RKO (cell line): ENCODE data around the gene AP2A1.
"Not testable (repeated sequence)": the region's sequence is repeated elsewhere in the genome, so short reads cannot be mapped to it uniquely, and the experiment has no call there.

Experiments used
- DNase-seq: peaks from one replicate; pipeline ENCODE4 v3.0.0-alpha.2; 2016; ENCODE audit warnings: low spot score

AP2A1 gene

DNA sequence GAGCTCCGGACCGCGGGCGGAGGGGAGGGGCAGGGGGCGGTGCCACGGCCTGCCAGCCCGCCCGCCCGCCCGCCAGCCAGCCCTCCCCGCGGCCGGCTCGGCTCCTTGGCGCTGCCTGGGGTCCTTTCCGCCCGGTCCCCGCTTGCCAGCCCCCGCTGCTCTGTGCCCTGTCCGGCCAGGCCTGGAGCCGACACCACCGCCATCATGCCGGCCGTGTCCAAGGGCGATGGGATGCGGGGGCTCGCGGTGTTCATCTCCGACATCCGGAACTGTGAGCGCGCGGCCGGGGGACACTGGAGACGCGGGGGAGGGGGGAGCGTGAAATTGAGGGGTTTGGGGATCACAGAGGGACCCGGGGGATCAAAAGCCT, at the start of gene AP2A1:
TSS of gene AP2A1 (plus strand) at position 72 of the 370 bp plus-strand sequence. CDS start at position 205, 133 bp downstream.
- no peak for DNase-seq

- DNase-seq: no peak
Observed at GRCh38 chr19:49718511-49718910, 48.3 kb upstream of the AP2A1 start.

- no peak for DNase-seq
Observed at GRCh38 chr19:49718991-49719390, 47.8 kb upstream of the AP2A1 start.

GRCh38 chr19:49719420-49719819, 47.4 kb upstream of the AP2A1 start:
- not testable (repeated sequence) for DNase-seq

DNA sequence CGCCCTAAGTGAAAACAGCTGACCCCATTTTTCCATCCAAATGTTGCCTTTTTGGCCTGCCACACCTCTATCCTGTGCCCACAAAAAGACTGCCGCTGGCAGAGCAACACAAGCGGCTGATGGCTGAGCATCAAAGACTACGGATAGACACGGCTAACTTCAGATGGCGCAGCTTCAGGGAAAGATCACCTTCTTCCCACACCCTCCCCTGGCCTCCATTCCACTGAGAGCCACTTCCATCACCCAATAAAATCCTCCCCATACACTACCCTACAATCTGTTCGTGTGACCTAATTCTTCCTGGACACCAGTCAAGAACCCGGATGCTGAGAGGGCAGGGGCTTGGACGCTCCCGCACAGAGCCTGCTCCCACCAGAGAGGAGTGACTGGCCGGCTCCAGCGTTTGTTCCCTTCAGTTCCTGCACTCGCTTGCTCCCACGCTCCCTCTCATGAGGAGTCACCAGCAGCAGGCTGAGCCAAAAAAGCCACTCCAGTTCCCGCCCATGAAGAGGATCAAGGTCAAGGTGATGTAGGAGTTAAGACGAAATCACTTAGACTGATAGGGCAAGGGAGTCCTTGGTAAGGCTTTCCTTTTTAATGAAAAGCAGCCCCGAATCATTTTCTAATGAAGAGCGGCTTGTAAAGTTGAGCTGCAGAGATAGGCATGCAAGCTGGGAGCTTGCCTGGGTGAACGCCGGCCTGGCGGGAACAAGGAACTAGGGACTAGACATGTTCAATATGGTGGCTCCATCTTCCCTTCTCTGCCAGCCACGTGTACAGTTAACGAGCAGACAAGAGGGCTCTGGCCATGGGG, 39.4 kb upstream of the AP2A1 start:
- no peak for DNase-seq

- DNase-seq: no peak
Observed at GRCh38 chr19:49730166-49730565, 36.6 kb upstream of the AP2A1 start.

GRCh38 chr19:49738268-49738667, 28.5 kb upstream of the AP2A1 start:
- DNase-seq: no peak

GRCh38 chr19:49739098-49739497, 27.7 kb upstream of the AP2A1 start:
- no peak for DNase-seq

GRCh38 chr19:49739933-49740332, 26.9 kb upstream of the AP2A1 start:
- DNase-seq: no peak

GRCh38 chr19:49741210-49741844, 25.5 kb upstream of the AP2A1 start:
- DNase-seq: peak; percentile 48

GRCh38 chr19:49744946-49745381, 21.8 kb upstream of the AP2A1 start:
- no peak for DNase-seq

DNA sequence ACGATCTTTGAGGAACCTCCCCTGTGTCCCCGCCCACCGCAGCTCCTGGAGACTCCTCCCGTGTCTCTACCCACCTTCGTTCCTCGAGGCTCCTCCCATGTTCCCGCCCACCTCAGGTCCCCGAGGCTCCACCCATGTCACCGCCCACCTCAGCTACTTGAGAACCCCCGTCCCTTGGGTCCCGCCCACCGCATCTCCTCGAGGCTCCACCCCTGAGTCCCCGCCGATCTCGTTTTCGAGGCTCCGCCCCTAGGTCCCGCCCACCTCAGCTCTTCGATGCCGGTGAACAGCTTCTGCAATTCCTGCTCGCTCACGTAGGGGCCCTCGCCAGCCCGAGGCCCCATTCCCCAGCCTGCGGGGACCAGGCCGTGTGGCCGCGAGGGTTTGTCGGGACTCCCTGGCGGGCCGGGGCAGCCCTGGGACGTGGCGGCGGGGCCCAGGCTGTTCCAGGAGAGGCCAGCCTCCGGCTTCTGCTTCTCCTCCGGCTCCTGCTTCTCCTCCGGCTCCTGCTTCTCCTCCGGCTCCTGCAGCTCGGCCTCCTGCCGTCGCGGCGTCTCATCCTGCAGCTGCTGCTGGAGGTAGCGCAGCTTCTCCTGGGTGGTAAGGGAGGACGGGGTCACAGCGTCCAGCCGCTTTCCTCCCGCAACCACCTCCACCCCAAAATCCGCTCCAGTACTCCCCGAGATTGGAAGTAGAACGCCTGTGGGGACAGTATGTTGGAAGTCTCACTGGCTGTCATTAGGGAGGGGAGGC, 20.4 kb upstream of the AP2A1 start:
- no peak for DNase-seq

DNA sequence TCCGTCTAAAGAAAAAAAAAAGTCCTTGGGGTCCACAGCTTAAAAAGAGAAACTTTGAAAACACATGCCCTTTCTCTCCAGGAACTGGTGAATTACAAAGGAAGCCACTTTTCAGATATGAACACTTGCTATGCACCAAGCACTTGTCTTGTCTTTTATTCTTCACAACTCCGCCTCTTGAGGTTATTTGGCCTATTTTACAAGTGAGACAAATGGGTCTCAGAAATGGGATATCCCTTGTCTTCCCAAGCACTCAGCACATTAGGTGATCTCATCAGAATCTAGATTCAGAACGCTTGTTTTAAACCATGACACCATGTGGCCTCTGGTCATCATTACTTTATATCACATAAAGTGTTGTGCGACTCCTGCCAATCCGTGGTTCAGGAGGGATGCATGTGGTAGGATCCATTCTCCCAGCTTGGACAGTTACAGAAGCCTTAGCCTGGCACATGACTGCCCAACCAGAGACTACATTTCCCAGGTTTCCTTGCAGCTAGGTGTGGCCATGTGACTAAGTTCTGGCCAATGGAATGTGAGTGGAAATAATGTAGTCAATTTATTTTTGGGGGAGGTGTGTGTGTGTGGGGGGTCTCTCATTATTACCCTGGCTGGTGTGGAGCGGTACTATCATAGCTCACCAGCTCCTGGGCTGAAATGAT, 17.6 kb upstream of the AP2A1 start:
- DNase-seq: no peak

DNA sequence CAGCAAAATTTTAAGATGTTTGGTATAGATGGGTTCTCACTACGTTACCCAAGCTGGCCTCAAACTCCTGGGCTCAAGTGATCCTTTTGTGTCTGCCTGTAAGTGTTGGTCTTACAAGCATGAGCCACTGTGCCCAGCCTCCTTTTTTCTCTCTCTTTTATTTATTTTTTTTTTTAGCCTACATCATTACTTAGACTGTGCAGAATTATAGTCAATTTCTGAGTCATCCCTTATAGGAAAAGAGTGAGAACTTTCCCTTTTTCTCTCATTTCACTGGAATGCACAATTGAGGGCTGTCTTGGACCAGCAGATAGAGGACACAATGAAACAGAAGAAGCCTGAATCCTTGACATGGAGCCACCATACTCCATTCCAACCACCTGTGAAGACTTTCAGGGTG, 17.0 kb upstream of the AP2A1 start:
- DNase-seq: no peak

GRCh38 chr19:49752701-49753100, 14.1 kb upstream of the AP2A1 start:
- no peak for DNase-seq

DNA sequence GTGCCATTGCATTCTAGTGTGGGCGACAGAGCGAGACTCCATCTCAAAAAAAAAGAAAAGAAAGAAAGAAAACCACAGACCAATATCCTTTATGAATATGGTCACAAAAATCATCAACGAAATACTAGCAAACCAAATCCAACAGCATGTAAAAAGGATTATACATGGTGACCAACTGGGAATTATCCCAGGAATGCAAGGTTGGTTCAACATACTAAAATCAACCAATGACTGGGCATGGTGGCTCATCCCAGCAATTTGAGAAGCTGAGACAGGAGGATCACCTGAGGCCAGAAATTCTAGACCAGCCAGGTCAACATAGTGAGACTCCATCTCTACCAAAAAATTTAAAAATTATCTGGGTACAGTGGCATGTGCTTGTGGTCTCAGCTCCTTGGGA, 10.8 kb upstream of the AP2A1 start:
- DNase-seq: no peak

- DNase-seq: no peak
Observed at GRCh38 chr19:49758292-49758691, 8.5 kb upstream of the AP2A1 start.

GRCh38 chr19:49761249-49761624, 5.6 kb upstream of the AP2A1 start:
- no peak for DNase-seq

- no peak for DNase-seq
Observed at GRCh38 chr19:49761625-49762311, 5.0 kb upstream of the AP2A1 start.

GRCh38 chr19:49763230-49763629, 3.6 kb upstream of the AP2A1 start, which contains the start of gene TSKS:
TSS of gene TSKS (minus strand) at chr19:49763306. CDS start at chr19:49763247, 59 bp downstream.
- no peak for DNase-seq

DNA sequence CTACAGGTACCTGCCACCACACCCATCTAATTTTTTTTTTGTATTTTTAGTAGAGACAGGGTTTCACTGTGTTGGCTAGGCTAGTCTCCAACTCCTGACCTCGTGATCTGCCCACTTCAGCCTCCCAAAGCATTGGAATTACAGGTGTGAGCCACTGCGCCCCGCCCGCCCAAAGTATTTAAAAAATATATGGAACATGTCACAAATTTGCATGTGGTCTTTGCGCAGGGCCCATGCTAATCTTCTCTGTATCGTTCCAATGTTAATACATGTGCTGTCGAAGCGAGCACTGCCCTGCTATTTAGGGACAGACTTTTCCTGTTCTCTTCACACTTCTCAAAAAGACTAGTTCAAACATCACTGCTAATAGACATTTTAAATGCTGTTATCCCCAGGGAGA, 2.5 kb upstream of the AP2A1 start:
- no peak for DNase-seq
